Adrenal gland (tissue), 12 donors: ENCODE results near the gene RNU1-1. TPM values are rescaled to one million over a fixed set of nuclear protein-coding genes. Genes with fewer than 3 reads are reported as not detected.
"Not testable (repeated sequence)": the region's sequence is repeated elsewhere in the genome, so short reads cannot be mapped to it uniquely, and the experiment has no call there.

Experiments used
- DNase-seq, 7 donors: peaks; one replicate each; pipeline ENCODE4 v3.0.0-alpha.2; 2019 to 2020
- H3K27ac ChIP-seq, 5 donors: fragments of 200-600 bp; sonication (generic) in 4 of 5; 1 replicate in 3 of 5; 2 replicates in 2 of 5; pipeline versions ENCODE4 v1.5.1 to v1.8.0; 2016 to 2020; ENCODE audit warnings: mild to moderate bottlenecking in 1 of 5
- H3K27me3 ChIP-seq: fragments of 200-600 bp; 2 replicates; pipeline ENCODE4 v1.8.0; 2021
- H3K36me3 ChIP-seq, 2 donors: fragments of 200-600 bp; replicated peaks in 1 of 2; 1 replicate in 1 of 2; 2 replicates in 1 of 2; pipeline versions ENCODE4 v1.5.1 to v1.8.0; 2018 to 2022
- H3K4me1 ChIP-seq, 2 donors: fragments of 200-600 bp; replicated peaks in 1 of 2; 1 replicate in 1 of 2; 2 replicates in 1 of 2; pipeline versions ENCODE4 v1.5.1 to v1.8.0; 2018 to 2021
- H3K4me3 ChIP-seq, 4 donors: fragments of 200-600 bp; sonication (generic) in 3 of 4; one replicate each; pipeline ENCODE4 v1.5.1; 2016 to 2018
- H3K9me3 ChIP-seq, 3 donors: fragments of 200-600 bp; sonication (generic) in 1 of 3; replicated peaks in 1 of 3; 1 replicate in 2 of 3; 2 replicates in 1 of 3; pipeline versions ENCODE4 v1.5.1 to v1.8.0; 2016 to 2021
- CTCF ChIP-seq, 6 experiments: fragments of 450-650 bp in 4 of 6; fragments of 200-600 bp in 2 of 6; sonication (generic) in 1 of 6; IDR thresholded peaks; 1 replicate in 5 of 6; 2 replicates in 1 of 6; pipeline versions ENCODE4 v1.5.1 to v1.8.0; 2016 to 2021; ENCODE audit warnings: antibody characterized with exemption in 6 of 6, mild to moderate bottlenecking in 2 of 6, moderate library complexity in 1 of 6
- POLR2A ChIP-seq, 2 donors: fragments of 450-650 bp; IDR thresholded peaks; one replicate each; pipeline ENCODE4 v1.6.1; 2017; ENCODE audit warnings: antibody characterized with exemption in 2 of 2, mild to moderate bottlenecking in 2 of 2, moderate library complexity in 1 of 2
- WGBS, 4 donors: extraction: QIAGEN DNeasy Blood & Tissue Kit in 2 of 4; methylation state at CpG; one replicate each; pipeline versions ENCODE4 v1.1.5 to v1.1.7; 2013 to 2017; 5-methylcytosine and 5-hydroxymethylcytosine counted together
- intact Hi-C, 2 donors: fragments of 100-400 bp; cut with DNase I; formaldehyde crosslinking; loops; one replicate each; pipeline versions ENCODE4 v1.14.1 to v1.15.0; 2022 to 2023
- polyA plus RNA-seq, 3 donors: library from polyadenylated mRNA; stranded (reverse); fragments of 200-250 nt in 2 of 3; fragments of 350-450 nt in 1 of 3; fragmentation: Illumina TruSeq in 1 of 3; extraction: RNeasy Lipid Tissue Mini Kit (QIAGEN cat#74804) in 1 of 3; gene quantifications; one replicate each; pipeline ENCODE4 v1.2.3, GENCODE V29; 2013 to 2014
- total RNA-seq, 9 donors: library from RNA; depleted of rRNA in 4 of 9; stranded (reverse); fragments of >200 nt in 4 of 9; fragments of 120-200 nt in 1 of 9; fragmentation: NEBNext Ultra II Directional in 1 of 9; extraction: Animal tissue kit (Norgen Biotek cat#: 25700) in 1 of 9; gene quantifications; one replicate each; pipeline versions ENCODE4 v1.1.0 to v1.2.4, GENCODE V29; 2013 to 2023
- donor health status: healthy with polysubstance abuse.
- donor health status: Bipolar disorder and iron deficiency.
- donor health status: DM: yes; HTN: yes; CAD: no.
- donor health status: DM: no; HTN: no; CAD: no.
- donor health status: DM: no; HTN: no; CAD: no.
- donor health status: DM: yes; HTN: yes; CAD: no.

Gene RNU1-1
- total and polyA plus RNA-seq, 12 donors, result under 0.01 to 5,330 (median 1,268) TPM; not detected in 4

DNA sequence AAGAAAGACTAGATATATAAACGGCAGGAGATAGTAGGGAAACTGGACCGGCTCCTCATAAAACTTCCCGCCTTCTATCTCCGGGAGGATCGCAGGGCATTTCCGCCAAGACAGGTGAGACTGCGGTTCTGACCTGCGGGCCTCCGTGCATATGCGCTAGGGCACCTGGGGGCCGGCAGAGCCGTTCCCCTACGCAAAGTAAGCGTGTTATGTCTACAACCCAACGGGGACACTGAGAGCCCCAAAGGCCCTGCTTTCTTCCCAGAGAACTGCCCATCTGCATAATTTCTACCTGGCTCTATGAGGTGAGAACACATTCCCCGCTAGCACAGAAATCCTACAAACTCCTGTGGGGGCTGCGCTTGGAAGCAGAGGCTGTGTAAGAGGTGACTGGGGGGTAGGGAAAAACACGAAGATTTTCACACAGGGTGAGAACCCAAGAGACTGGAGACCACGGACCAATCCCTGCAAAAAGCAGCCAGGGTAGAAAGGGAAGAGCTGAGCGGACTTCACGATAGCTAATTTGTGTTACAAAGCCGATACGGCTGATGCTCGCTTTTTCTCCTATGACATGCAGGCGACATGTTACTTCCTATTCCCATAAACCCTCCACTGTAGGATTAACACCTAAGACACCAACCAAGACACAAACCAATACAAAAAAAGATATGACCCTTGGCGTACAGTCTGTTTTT is 526 bp downstream of the RNU1-1 start:
- TF ChIP-seq POLR2A (IDR thresholded peaks at IDR 0.05), result peak in 1 of 2 donors; percentile 83

DNA sequence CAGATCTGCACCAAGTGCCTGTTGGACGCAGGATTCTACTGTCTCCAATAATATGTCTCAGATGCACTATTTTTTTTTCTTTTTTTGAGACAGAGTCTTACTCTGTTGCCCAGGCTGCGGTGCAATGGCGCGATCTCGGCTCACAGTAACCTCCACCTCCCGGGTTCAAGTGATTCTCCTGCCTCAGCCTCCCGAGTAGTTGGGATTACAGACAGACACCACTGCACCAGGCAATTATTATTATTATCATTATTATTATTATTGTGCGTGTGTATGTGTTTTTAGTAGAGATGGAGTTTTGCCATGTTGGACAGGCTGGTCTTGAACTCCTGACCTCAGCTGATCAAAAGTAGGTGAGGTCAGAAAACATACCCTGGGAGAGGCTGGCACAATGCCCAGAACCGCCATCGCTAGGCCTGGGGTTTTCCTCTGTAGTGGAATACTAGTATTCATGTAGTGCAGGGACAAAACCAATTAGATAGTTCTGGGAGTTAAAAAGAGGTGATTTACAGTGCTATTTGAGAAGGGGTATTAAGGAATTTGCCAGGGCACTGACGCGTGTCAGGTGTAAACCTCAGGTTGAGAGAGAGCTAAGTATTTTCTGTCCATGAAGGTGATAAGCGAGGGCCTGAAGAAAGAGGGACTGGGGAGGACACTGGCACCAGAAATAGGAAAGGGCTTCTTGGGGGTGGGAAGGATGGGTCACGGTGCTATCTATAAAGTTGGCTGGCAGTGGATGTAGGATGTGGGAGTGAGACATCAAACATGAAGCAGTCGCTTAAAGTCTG is 1.3 kb downstream of the RNU1-1 start:
- H3K36me3 ChIP-seq, H3K27me3 ChIP-seq, intact Hi-C loops, H3K9me3 ChIP-seq, H3K4me3 ChIP-seq, H3K4me1 ChIP-seq: not testable (repeated sequence)
- H3K27ac ChIP-seq, result peak overlapping the region in 1 of 5 donors; percentile 80
- 64 to 73% (median 69%) methylated on average over 7 to 14 of the region's 15 CpGs for WGBS, 4 donors
- peak in 2 of 7 donors; percentile 70 to 82 for DNase-seq

More for the DNA sequence above, 526 bp downstream of the RNU1-1 start:
- intact Hi-C loops, H3K9me3 ChIP-seq, H3K36me3 ChIP-seq, H3K4me1 ChIP-seq, H3K27me3 ChIP-seq: not testable (repeated sequence)
- H3K27ac ChIP-seq, result peak overlapping the region in 2 of 5 donors; percentile 17 to 80
- H3K4me3 ChIP-seq, result peak overlapping the region in 1 of 4 donors; percentile 36
- peak in 4 of 7 donors; percentile 19 to 72 (median 66) for DNase-seq
- WGBS, 4 donors, result 5 to 14% (median 12%) methylated on average over 6 to 26 of the region's 26 CpGs

- H3K9me3 ChIP-seq, H3K27me3 ChIP-seq, H3K27ac ChIP-seq, DNase-seq, H3K4me1 ChIP-seq, H3K4me3 ChIP-seq, intact Hi-C loops, H3K36me3 ChIP-seq: not testable (repeated sequence)
- 57 to 83% (median 64%) methylated on average over 1 of the region's 1 CpG for WGBS, 4 donors
These were observed 2.2 kb downstream of the RNU1-1 start for GRCh38 chr1:16511926-16512325.

- H3K27me3 ChIP-seq, H3K27ac ChIP-seq, H3K36me3 ChIP-seq, H3K4me1 ChIP-seq, H3K9me3 ChIP-seq, H3K4me3 ChIP-seq, DNase-seq, intact Hi-C loops: not testable (repeated sequence)
- WGBS, 4 donors, result 76 to 80% (median 77%) methylated on average over 8 of the region's 8 CpGs
These were observed 5.1 kb downstream of the RNU1-1 start for GRCh38 chr1:16508861-16509445.

GRCh38 chr1:16506364-16507136 is 7.5 kb downstream of the RNU1-1 start:
- intact Hi-C loops, H3K4me3 ChIP-seq, DNase-seq, H3K36me3 ChIP-seq, H3K27me3 ChIP-seq, H3K9me3 ChIP-seq, H3K4me1 ChIP-seq, H3K27ac ChIP-seq: not testable (repeated sequence)
- 66 to 77% (median 73%) methylated on average over 15 of the region's 15 CpGs for WGBS, 4 donors

DNA sequence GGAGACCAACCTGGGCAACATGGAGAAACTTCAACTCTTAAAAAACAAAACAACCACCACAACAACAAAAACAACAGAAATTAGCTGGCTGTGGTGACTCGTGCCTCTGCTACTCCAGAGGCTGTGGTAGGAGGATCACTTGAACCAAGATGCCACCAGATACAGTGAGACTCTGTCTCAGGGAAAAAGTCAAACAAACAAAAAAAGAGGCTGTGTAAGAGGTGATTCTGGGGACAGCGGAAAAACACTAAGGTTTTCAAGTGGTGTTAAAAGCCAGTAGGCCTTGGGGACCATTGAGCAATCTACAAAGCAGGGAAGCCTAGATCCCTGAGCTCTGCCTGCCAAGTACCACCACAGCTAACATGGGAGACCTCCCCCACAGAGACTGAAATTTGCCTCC is 8.2 kb downstream of the RNU1-1 start:
- H3K9me3 ChIP-seq, H3K4me3 ChIP-seq, H3K4me1 ChIP-seq, intact Hi-C loops, H3K27me3 ChIP-seq, DNase-seq, H3K27ac ChIP-seq, H3K36me3 ChIP-seq: not testable (repeated sequence)
- 86 to 94% (median 91%) methylated on average over 2 of the region's 2 CpGs for WGBS, 4 donors

DNA sequence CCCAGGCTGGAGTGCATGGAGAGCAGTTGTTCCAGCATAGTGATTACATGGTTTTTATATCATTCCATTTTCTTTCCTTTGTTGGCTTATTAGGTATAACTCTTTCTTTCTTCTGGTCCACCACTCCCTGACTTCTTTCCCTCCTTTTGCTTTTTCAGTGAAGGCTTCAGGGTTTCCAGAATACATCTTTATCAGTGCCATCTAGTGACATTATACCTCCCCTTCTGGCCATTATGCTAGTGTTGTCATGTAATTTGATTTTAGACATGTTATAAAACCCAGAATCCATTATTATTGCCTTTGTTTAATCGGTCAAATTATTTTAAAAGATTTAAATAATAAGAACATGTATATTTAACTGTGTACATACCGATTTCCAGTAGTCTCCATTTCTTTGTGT is 10.6 kb downstream of the RNU1-1 start:
- Histone ChIP-seq H3K36me3 (no peaks in the 10 kb centered on the region), H3K9me3 (no peaks in the 10 kb centered on the region), H3K27me3 (no peaks in the 10 kb centered on the region), H3K4me1 (peaks cover 0 to 10% of the 10 kb centered on the region in 2 donors), H3K4me3 (no peak overlapping the region), H3K27ac (no peak overlapping the region)
- intact Hi-C loops, result no loop called here
- WGBS, 4 donors, result 75 to 84% (median 79%) methylated on average over 2 of the region's 2 CpGs
- TF ChIP-seq POLR2A (IDR thresholded peaks at IDR 0.05) (no peak), CTCF (IDR thresholded peaks at IDR 0.05) (no peak)
- no peak for DNase-seq

DNA sequence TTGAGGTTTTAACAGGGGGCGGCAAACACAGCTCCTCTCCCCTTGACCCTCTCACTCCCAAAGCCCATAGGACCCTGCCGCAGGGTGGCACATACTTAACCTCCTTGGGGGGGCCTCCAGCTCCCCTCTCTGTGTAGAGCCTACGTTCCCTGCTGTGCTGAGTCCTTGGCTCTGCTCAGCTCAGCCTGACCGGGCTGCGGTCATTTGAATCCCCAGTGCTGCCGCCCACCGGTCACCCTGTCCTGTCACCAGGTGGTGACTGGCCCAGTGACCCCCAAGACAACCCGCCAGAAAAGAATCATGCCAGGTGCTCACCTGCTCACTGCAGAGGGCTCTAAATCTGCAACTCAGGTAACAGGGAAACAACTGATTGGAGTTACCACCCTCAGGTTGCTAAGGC is 12.6 kb downstream of the RNU1-1 start:
- peaks cover 0 to 17% of the 10 kb centered on the region in 2 donors for H3K4me1 ChIP-seq
- DNase-seq, H3K27ac ChIP-seq, H3K27me3 ChIP-seq, H3K36me3 ChIP-seq, H3K4me3 ChIP-seq, intact Hi-C loops, H3K9me3 ChIP-seq: not testable (repeated sequence)
- 42 to 81% (median 75%) methylated on average over 2 to 8 of the region's 8 CpGs for WGBS, 4 donors

GRCh38 chr1:16500975-16501374 is 13.1 kb downstream of the RNU1-1 start:
- H3K27me3 ChIP-seq, H3K36me3 ChIP-seq, intact Hi-C loops, H3K4me3 ChIP-seq, H3K27ac ChIP-seq, H3K9me3 ChIP-seq: not testable (repeated sequence)
- peak in 1 of 7 donors; percentile 24 for DNase-seq
- WGBS, 4 donors, result 71 to 97% (median 90%) methylated on average over 5 of the region's 5 CpGs
- H3K4me1 ChIP-seq, result peaks cover 0 to 17% of the 10 kb centered on the region in 2 donors
